Colon (tissue), 2 donors: Measurements from ENCODE around the gene CHRD.

ENCODE experiments used
- FAIRE-seq: peaks from 2 replicates; lab custom pipeline; 2012; peaks lifted over from hg19 to GRCh38; lab: Jason Lieb, UNC
- donor health status: control.
- donor health status: control.

Gene CHRD

DNA sequence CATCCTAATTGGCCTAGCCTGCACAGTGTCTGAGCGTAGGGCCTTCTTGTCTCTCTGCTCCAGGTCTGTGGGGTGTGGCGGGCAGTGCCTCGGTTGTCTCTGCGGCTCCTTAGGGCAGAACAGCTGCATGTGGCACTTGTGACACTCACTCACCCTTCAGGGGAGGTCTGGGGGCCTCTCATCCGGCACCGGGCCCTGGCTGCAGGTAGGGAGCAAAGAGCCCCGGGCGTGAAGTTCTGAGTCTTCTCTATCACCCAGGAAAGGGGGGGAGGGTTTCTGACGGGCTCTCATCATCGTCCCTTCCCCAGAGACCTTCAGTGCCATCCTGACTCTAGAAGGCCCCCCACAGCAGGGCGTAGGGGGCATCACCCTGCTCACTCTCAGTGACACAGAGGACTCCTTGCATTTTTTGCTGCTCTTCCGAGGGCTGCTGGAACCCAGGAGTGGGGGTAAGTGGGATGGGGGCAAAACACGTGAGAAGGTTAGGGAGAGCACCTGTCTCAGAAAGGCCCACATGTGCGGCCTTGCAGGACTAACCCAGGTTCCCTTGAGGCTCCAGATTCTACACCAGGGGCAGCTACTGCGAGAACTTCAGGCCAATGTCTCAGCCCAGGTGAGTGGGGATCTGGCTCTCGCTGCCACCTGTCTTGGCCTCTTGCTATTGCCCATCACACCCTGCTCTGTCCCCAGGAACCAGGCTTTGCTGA, 2.6 kb downstream of the CHRD start:
- no peak for FAIRE-seq

GRCh38 chr3:184383033-184383740, 3.3 kb downstream of the CHRD start:
- FAIRE-seq, result no peak

GRCh38 chr3:184384342-184384741, 4.5 kb downstream of the CHRD start:
- FAIRE-seq, result no peak

DNA sequence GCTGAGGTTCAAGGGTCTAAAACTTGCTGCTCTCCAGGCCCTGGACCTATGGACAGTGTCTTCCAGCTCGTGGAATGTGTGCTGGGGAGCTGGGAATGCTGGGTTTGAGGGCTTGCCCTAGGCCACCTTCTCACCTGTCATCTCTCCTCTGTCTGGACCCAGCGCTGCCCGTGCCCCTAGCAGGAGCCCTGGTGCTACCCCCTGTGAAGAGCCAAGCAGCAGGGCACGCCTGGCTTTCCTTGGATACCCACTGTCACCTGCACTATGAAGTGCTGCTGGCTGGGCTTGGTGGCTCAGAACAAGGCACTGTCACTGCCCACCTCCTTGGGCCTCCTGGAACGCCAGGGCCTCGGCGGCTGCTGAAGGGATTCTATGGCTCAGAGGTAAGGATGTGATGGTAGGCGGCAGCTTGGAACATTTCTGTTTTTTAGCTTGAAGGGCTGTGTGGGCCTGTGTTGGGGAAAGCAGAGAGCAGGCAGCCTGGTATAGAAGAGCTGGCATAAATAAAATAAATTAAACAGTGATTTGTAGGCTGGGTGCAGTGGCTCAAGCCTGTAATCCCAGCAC, 5.1 kb downstream of the CHRD start:
- FAIRE-seq, result no peak

DNA sequence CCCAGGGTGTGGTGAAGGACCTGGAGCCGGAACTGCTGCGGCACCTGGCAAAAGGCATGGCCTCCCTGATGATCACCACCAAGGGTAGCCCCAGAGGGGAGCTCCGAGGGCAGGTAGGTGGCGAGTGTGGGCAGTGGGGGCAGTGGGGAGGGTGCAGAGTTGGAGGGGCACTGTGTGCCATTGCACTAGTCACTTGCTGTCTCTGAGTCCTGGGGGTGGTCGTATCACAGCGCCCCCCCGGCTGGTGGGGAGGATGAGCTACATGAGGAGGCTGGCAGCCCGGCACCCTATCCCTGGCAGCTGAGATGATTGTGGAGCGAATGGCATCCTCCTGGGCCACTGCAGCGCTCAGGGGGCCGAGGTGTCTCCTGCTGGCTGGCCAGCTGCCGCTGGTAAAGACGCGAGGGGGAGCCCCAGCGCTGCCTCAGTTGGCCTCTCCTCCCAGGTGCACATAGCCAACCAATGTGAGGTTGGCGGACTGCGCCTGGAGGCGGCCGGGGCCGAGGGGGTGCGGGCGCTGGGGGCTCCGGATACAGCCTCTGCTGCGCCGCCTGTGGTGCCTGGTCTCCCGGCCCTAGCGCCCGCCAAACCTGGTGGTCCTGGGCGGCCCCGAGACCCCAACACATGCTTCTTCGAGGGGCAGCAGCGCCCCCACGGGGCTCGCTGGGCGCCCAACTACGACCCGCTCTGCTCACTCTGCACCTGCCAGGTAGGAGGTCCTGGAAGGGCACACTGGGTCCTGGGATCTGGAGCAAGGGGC, 6.4 kb downstream of the CHRD start:
- FAIRE-seq, result no peak

DNA sequence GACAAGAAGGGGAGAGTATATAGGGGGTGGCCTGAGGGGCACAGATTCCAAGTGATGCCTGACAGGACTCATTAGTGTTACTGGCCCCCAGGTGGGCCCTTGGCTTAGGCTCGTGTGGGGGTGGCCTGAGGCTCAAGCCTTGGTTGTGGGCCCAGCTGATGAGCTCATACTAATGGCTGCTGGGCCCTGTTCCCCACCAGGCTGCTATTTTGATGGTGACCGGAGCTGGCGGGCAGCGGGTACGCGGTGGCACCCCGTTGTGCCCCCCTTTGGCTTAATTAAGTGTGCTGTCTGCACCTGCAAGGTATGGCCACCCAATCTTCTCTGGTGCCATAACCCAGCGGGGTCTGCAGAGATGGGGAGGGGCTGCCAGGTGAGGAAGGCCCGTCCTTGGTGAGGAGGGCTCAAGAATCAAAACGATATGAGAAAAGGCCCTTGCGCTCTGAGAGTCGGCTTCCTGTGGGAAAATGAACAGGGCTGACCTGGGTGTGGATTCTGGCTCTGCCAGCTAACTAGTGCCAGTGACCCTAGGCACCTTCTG, 7.4 kb downstream of the CHRD start:
- FAIRE-seq, result no peak

DNA sequence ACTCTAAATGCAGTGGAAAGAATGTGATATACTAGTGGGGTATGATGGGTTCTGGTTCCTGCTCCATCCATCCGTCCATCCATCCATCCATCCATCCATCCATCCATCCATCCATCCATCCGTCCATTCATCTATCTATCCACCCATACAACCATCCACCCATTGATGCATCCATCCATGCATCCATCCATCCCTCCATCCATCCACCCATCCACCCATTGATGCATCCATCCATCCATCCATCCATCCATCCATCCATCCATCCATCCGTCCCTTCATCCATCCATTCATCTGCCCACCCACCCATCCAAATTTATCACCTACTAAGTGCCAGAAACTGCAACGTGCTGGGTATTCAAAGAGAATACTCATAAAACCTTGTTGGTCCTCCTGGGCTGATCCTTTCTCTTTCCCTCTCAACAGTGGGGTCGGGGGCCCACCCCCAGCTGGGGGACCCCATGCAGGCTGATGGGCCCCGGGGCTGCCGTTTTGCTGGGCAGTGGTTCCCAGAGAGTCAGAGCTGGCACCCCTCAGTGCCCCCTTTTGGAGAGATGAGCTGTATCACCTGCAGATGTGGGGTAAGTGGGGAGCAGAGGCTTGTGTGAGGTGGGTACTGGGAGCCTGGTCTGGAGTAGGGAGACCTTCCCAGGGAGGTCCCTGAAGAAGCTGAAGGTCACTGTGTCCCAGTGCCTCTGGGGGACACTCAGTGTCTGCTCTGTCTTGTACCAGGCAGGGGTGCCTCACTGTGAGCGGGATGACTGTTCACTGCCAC, 8.5 kb downstream of the CHRD start:
- FAIRE-seq, result no peak

DNA sequence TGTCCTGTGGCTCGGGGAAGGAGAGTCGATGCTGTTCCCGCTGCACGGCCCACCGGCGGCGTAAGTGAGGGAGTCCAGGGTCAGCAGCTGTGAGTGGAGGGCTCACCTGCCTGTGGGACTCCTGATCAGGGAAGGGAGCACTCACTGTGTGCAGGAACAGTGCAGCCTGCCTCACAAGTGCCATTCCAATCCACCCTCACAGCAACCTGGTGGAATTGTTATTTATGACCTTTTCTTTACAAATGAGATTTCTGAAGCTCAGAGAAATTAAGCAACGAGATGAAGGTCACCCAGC, 9.0 kb downstream of the CHRD start:
- FAIRE-seq, result no peak

GRCh38 chr3:184389384-184389783, 9.5 kb downstream of the CHRD start:
- no peak for FAIRE-seq

GRCh38 chr3:184389935-184390528, 10.2 kb downstream of the CHRD start:
- FAIRE-seq, result no peak

DNA sequence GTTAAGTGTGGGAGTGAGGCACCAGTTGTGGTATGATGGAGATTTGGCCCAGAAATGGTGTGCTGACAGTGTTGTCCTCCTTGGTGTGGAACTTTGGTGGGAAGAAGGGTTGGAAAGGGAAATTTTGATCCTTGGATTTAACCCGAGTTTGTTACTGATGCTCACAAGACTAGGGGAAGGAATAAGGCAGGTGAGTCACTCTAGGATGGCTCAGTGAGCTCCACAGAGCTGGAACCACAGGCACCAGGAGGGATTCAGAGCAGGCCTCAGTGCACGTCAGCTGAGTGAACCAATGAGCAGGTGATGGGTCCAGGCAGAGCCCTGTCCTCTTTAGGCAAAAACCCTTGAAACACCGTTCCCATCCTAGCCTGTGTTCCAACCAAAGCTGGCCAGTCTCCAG, 11.4 kb downstream of the CHRD start:
- FAIRE-seq, result no peak

DNA sequence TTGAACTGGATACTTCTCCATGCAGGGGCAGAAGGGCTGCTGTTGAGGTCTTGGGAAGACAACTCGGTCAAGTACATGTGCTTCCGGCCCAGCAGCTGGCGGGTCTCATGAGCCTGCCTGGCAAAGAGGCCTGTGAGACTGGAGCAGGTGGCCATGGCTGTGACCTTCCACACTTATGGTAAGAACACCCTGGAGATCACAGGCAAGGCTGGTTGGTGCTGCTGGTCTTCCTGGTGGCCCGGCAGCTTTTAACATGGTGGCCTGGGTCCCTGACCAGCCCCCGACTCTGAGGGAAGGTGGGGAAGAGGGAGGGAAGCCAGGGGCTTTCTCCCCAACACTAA, 15.4 kb downstream of the CHRD start:
- no peak for FAIRE-seq

DNA sequence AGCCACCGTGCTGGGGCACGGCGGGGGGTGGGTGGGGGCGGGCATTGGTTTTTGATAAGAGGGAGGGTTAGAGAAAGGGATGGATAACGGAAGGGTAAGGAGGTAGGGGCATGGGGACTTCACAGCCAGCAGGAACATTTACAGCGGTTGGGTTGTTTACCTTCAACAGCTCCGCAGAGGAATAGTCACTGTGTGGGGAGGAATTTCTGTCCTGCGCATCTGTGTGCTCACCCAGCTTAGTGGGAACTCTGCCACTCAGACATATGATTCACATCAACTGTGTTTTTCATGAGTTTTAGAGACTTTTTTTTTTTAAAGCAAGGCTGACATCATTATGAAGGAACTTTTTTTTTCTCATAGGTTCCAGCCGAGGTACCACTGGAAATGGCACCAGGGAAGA, 19.6 kb downstream of the CHRD start:
- FAIRE-seq, result no peak

DNA sequence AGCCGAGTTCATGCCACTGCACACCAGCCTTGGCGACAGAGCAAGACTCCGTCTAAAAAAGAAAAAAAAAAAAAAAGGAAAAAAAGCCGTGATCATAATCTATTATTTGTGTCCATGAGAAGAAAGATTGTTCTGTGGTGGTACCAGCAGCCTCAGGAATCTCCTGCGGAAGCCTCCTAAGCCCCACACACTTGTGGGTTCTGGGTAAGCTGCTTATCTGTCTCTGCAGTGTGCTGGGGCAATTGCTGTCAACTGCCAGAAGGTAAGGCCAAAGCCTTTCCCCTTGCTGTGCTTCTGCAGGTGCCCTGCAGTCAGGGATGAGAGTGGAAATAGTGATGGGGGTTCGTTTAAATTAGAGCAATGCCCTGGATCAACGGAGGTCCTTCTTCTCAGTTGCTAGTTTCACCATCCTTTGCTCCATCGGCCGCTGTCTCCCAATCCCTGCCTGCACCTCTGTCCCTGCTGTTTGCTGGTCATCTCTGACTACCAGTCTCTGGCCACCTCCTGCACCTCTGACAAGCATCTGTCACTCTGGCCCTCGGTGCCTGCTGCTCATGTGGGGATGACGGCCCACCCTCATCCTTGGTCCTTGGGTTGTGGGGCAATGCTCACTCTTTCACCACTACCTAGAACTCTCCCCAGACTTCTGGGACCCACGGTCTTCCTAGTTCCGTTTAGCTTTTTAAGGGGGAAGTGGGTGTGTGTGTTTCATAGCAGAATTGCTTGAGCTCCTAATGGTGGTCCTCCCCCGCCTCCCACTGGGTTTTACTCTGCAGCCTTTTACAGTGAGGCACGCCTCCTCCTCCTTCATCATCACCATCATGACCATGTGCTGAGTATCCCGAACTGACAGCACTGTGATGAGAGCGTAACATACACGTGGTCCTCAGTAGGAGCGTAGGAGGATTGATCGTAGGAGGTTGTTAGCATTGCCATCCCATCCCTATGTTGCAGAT, 25.5 kb downstream of the CHRD start:
- no peak for FAIRE-seq

- FAIRE-seq, result no peak
Measured at GRCh38 chr3:184409331-184409926, 29.6 kb downstream of the CHRD start.

DNA sequence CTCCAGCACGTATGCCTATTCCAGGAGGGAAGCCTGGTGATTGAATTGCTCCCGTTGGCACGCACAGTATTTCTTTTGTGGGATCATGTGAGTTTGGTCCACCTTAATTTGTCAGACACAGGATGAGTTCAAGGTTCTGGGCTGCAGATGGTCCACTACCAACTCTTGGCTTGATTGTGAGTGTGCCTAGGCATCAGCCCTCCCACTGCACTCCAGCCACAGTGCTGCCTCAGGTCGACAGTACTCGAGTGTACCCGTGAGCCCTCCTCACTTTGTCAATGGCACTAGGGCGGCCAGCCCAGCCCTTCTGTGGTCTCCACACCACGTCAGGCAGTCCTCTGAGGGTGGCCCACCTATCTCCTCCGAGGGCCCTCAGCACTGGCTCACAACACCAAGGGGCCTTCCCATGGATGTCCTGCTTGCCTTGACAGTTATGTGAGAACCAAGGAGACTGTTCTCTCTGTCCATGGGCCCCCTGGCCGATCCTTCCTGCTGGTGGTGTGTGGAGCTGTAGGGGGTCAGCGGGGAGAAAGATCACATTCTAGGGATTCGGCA, 30.2 kb downstream of the CHRD start:
- no peak for FAIRE-seq

GRCh38 chr3:184414418-184415202, 34.8 kb downstream of the CHRD start:
- FAIRE-seq, result no peak

- no peak for FAIRE-seq
Measured at GRCh38 chr3:184415203-184415490, 35.3 kb downstream of the CHRD start.

DNA sequence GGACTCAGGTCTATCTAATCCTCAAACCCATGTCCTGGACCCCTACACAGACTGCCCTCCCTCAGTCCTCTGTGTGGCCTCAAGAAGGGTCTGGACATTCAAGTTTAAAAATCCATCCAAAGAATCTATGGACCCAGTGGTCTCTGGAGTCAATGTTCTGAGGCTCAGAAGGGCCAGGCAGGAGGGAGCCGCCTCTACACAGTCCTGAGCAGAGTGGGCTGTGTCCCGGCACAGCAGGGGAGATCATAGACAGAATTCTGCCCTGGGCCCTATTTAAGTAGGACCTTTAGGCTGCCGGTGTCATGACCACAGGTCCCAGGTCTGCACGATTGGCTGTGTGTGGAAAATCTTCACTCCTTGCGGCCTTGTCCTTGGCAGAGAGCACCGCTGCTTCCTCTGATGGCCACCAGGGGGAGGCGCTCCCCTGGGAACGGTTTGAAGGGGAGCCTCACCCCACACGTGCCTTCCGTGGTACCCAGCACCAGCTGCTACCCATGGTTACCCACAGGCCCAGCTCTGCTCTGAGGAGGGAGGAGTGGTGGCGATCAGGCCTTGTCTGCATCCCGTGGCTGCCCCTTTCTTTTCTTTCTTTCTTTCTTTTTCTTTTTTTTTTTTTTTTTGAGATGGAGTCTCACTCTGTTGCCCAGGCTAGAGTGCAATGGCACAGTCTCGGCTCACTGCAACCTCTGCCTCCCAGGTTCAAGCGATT, 37.9 kb downstream of the CHRD start:
- no peak for FAIRE-seq
